ENCODE measurements around the gene CENPF. TPM values are rescaled to one million over a fixed set of nuclear protein-coding genes. Genes with fewer than 3 reads are reported as not detected.
A peak's percentile ranks its signal among the peaks of the same experiment; 100 is the strongest.

CENPF gene
- total and polyA plus RNA-seq, 3 experiments from 2014 or later = 0.77 to 45.5 (median 44.2) TPM

DNA sequence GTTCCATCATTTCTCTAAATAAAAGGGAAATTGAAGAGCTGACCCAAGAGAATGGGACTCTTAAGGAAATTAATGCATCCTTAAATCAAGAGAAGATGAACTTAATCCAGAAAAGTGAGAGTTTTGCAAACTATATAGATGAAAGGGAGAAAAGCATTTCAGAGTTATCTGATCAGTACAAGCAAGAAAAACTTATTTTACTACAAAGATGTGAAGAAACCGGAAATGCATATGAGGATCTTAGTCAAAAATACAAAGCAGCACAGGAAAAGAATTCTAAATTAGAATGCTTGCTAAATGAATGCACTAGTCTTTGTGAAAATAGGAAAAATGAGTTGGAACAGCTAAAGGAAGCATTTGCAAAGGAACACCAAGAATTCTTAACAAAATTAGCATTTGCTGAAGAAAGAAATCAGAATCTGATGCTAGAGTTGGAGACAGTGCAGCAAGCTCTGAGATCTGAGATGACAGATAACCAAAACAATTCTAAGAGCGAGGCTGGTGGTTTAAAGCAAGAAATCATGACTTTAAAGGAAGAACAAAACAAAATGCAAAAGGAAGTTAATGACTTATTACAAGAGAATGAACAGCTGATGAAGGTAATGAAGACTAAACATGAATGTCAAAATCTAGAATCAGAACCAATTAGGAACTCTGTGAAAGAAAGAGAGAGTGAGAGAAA, 38.4 kb downstream of the CENPF start:
- no peaks in the 10 kb centered on the region for H3K36me3 Mint-ChIP-seq

DNA sequence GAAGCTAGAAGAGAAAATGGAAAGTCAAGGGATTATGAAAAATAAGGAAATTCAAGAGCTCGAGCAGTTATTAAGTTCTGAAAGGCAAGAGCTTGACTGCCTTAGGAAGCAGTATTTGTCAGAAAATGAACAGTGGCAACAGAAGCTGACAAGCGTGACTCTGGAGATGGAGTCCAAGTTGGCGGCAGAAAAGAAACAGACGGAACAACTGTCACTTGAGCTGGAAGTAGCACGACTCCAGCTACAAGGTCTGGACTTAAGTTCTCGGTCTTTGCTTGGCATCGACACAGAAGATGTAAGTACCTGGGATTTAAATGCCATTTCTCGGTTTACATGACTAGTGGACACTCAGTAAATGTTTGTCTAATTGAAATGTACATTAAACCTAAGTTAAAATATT, 40.0 kb downstream of the CENPF start:
- H3K36me3 Mint-ChIP-seq = no peaks in the 10 kb centered on the region
- ChIA-PET CTCF (no interaction called here), POLR2A (no interaction called here)
- Histone ChIP-seq H3K9me3 (ENCODE audit: low read length) (peaks cover 5% of the 10 kb centered on the region), H3K4me1 (ENCODE audit: insufficient read depth, low read length) (peaks cover 43% of the 10 kb centered on the region), H3K27ac (ENCODE audit: low read depth, low read length) (no peak overlapping the region), H3K4me3 (ENCODE audit: low read length) (no peak overlapping the region), H3K36me3 (ENCODE audit: insufficient read depth, low read length) (no peaks in the 10 kb centered on the region), H3K27me3 (ENCODE audit: insufficient read depth, low read length, poor library complexity, severe bottlenecking) (no peaks in the 10 kb centered on the region)
- H3K27ac Mint-ChIP-seq = no peak overlapping the region
- H3K27me3 Mint-ChIP-seq = no peaks in the 10 kb centered on the region
- H3K4me1 Mint-ChIP-seq = peaks cover 7 to 14% (median 12%) of the 10 kb centered on the region in 3 donors
- H3K9me3 Mint-ChIP-seq = no peaks in the 10 kb centered on the region
- DNase-seq = no peak
- H3K4me3 Mint-ChIP-seq = no peak overlapping the region

More for the DNA sequence above, 38.4 kb downstream of the CENPF start:
- H3K9me3 Mint-ChIP-seq = no peaks in the 10 kb centered on the region
- peak overlapping the region; percentile 19 for H3K4me3 ChIP-seq (ENCODE audit: low read length)
- H3K4me1 ChIP-seq (ENCODE audit: insufficient read depth, low read length) = peaks cover 51% of the 10 kb centered on the region
- ChIA-PET CTCF (no interaction called here), POLR2A (no interaction called here)
- no peak overlapping the region for H3K4me3 Mint-ChIP-seq
- H3K36me3 ChIP-seq (ENCODE audit: insufficient read depth, low read length) = no peaks in the 10 kb centered on the region
- DNase-seq = peak in 1 of 5 donors; percentile 13
- H3K27me3 ChIP-seq (ENCODE audit: insufficient read depth, low read length, poor library complexity, severe bottlenecking) = no peaks in the 10 kb centered on the region
- no peaks in the 10 kb centered on the region for H3K27me3 Mint-ChIP-seq
- H3K27ac Mint-ChIP-seq = no peak overlapping the region
- no peak overlapping the region for H3K27ac ChIP-seq (ENCODE audit: low read depth, low read length)
- peaks cover 13 to 22% (median 18%) of the 10 kb centered on the region in 3 donors for H3K4me1 Mint-ChIP-seq
- peaks cover 5% of the 10 kb centered on the region for H3K9me3 ChIP-seq (ENCODE audit: low read length)

DNA sequence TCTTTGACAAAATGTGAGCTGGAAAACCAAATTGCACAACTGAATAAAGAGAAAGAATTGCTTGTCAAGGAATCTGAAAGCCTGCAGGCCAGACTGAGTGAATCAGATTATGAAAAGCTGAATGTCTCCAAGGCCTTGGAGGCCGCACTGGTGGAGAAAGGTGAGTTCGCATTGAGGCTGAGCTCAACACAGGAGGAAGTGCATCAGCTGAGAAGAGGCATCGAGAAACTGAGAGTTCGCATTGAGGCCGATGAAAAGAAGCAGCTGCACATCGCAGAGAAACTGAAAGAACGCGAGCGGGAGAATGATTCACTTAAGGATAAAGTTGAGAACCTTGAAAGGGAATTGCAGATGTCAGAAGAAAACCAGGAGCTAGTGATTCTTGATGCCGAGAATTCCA, 42.7 kb downstream of the CENPF start:
- Histone ChIP-seq H3K27ac (ENCODE audit: low read depth, low read length) (no peak overlapping the region), H3K36me3 (ENCODE audit: insufficient read depth, low read length) (no peaks in the 10 kb centered on the region), H3K27me3 (ENCODE audit: insufficient read depth, low read length, poor library complexity, severe bottlenecking) (no peaks in the 10 kb centered on the region), H3K9me3 (ENCODE audit: low read length) (peaks cover 5% of the 10 kb centered on the region), H3K4me3 (ENCODE audit: low read length) (no peak overlapping the region), H3K4me1 (ENCODE audit: insufficient read depth, low read length) (peaks cover 17% of the 10 kb centered on the region)
- ChIA-PET CTCF (interaction anchor here (0.6 kb wide), 1 partner anchor 313 kb away, joined by 3 read pairs; no protein-coding TSS in a partner anchor), POLR2A (no interaction called here)
- H3K4me1 Mint-ChIP-seq = peaks cover 0 to 10% (median 0%) of the 10 kb centered on the region in 3 donors
- H3K27me3 Mint-ChIP-seq = no peaks in the 10 kb centered on the region
- H3K27ac Mint-ChIP-seq = peak overlapping the region in 1 of 8 donors; percentile 41
- H3K9me3 Mint-ChIP-seq = no peaks in the 10 kb centered on the region
- H3K4me3 Mint-ChIP-seq = no peak overlapping the region
- no peak for DNase-seq
- H3K36me3 Mint-ChIP-seq = no peaks in the 10 kb centered on the region

DNA sequence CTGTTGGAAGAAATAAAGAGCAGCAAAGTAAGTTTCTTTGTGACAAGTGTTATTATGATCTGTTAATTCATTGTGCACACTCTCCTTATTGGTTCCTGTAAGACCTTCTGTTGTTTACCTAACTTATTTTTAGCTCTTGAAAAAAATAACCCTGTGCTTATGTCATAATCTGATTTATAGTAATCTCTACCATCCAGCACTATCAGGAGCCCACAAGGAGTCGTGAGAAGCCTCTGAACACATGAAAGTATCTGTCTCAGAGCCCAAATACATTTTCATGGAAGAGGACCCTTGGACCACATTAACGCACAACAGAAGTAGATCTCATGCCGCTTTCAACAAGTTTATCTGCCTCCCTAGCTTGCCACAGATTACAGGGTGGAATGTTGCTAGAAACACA, 45.8 kb downstream of the CENPF start:
- CTCF ChIA-PET = interaction anchor here (1.0 kb wide), 1 partner anchor 11 kb away, joined by 5 read pairs; no protein-coding TSS in a partner anchor
- H3K27ac Mint-ChIP-seq = peak overlapping the region in 1 of 8 donors; percentile 3
- Histone ChIP-seq H3K4me3 (ENCODE audit: low read length) (no peak overlapping the region), H3K27me3 (ENCODE audit: insufficient read depth, low read length, poor library complexity, severe bottlenecking) (no peaks in the 10 kb centered on the region), H3K9me3 (ENCODE audit: low read length) (peaks cover 5% of the 10 kb centered on the region), H3K36me3 (ENCODE audit: insufficient read depth, low read length) (no peaks in the 10 kb centered on the region), H3K27ac (ENCODE audit: low read depth, low read length) (no peak overlapping the region), H3K4me1 (ENCODE audit: insufficient read depth, low read length) (no peaks in the 10 kb centered on the region)
- no peaks in the 10 kb centered on the region for H3K9me3 Mint-ChIP-seq
- POLR2A ChIA-PET = no interaction called here
- H3K36me3 Mint-ChIP-seq = peaks cover 0 to 2% (median 0%) of the 10 kb centered on the region in 3 donors
- no peak overlapping the region for H3K4me3 Mint-ChIP-seq
- H3K4me1 Mint-ChIP-seq = peaks cover 0 to 10% (median 0%) of the 10 kb centered on the region in 3 donors
- no peak for DNase-seq
- no peaks in the 10 kb centered on the region for H3K27me3 Mint-ChIP-seq

DNA sequence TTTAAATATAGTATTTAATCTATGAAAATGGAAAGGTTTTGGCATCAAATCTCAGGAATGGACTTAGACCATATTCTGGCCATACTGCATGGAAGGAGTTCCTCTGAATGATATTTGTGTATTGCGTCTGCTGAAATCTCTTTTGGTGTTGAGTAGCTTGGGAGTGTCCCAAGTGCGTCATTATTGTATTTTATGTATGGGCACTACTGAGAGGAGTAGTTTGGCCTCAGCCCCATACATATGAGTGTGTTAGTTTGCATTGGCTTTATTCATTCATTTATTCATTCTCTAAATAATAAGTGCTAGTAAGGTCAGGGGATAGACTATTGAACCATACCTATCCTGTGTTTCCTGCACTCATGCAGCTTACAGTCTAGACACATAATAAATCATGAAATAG, 46.6 kb downstream of the CENPF start:
- Histone ChIP-seq H3K4me3 (ENCODE audit: low read length) (no peak overlapping the region), H3K27me3 (ENCODE audit: insufficient read depth, low read length, poor library complexity, severe bottlenecking) (no peaks in the 10 kb centered on the region), H3K27ac (ENCODE audit: low read depth, low read length) (no peak overlapping the region), H3K9me3 (ENCODE audit: low read length) (peaks cover 5% of the 10 kb centered on the region), H3K4me1 (ENCODE audit: insufficient read depth, low read length) (no peaks in the 10 kb centered on the region), H3K36me3 (ENCODE audit: insufficient read depth, low read length) (no peaks in the 10 kb centered on the region)
- CTCF ChIA-PET = no interaction called here
- Mint-ChIP-seq H3K4me1 (peaks cover 0 to 10% (median 0%) of the 10 kb centered on the region in 3 donors), H3K9me3 (no peaks in the 10 kb centered on the region), H3K27me3 (no peaks in the 10 kb centered on the region), H3K27ac (no peak overlapping the region), H3K4me3 (no peak overlapping the region), H3K36me3 (peaks cover 0 to 2% (median 0%) of the 10 kb centered on the region in 3 donors)
- no peak for DNase-seq
- POLR2A ChIA-PET = no interaction called here

DNA sequence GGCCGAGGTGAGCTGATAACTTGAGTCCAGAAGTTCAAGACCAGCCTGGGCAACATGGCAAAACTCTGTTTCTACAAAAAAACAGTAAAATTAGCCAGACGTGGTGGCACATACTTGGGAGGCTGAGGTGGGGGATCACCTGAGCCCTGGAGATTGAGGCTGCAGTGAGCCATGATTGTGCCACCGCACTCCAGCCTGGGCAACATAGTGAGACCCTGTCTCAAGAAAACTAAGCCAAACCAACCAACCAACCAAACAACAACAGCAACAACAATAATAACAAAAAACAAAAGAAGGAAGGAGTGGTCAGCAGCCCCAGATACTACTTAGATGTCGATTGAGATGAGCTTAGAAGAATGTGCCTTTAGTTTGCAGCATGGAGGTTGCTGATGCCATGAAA, 47.7 kb downstream of the CENPF start:
- no peaks in the 10 kb centered on the region for H3K27me3 Mint-ChIP-seq
- no peak overlapping the region for H3K27ac Mint-ChIP-seq
- CTCF ChIA-PET = no interaction called here
- Histone ChIP-seq H3K4me1 (ENCODE audit: insufficient read depth, low read length) (no peaks in the 10 kb centered on the region), H3K27ac (ENCODE audit: low read depth, low read length) (no peak overlapping the region), H3K4me3 (ENCODE audit: low read length) (no peak overlapping the region), H3K27me3 (ENCODE audit: insufficient read depth, low read length, poor library complexity, severe bottlenecking) (no peaks in the 10 kb centered on the region), H3K36me3 (ENCODE audit: insufficient read depth, low read length) (no peaks in the 10 kb centered on the region), H3K9me3 (ENCODE audit: low read length) (no peaks in the 10 kb centered on the region)
- H3K4me1 Mint-ChIP-seq = peaks cover 0 to 10% (median 0%) of the 10 kb centered on the region in 3 donors
- peaks cover 0 to 3% (median 0%) of the 10 kb centered on the region in 3 donors for H3K36me3 Mint-ChIP-seq
- DNase-seq = no peak
- H3K4me3 Mint-ChIP-seq = no peak overlapping the region
- POLR2A ChIA-PET = no interaction called here
- H3K9me3 Mint-ChIP-seq = no peaks in the 10 kb centered on the region

DNA sequence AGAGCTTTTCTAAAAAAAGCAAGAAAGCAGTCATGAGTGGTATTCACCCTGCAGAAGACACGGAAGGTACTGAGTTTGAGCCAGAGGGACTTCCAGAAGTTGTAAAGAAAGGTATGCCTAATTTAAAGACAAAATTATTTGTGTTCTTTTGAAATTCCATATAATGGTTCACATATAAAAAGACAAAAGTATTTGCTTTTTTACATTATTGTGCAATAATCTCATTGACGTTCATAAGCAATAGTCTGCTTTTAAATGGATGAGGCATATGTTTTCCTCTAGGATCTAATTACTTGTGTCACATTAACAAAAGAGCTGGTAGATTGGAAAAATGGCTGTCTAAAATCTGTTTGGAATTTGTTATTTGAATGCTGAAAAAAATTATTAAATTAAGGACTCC, 54.3 kb downstream of the CENPF start:
- H3K36me3 ChIP-seq (ENCODE audit: insufficient read depth, low read length) = no peaks in the 10 kb centered on the region
- H3K4me3 ChIP-seq (ENCODE audit: low read length) = no peak overlapping the region
- H3K4me1 Mint-ChIP-seq = no peaks in the 10 kb centered on the region
- no peak overlapping the region for H3K27ac ChIP-seq (ENCODE audit: low read depth, low read length)
- no peaks in the 10 kb centered on the region for H3K27me3 ChIP-seq (ENCODE audit: insufficient read depth, low read length, poor library complexity, severe bottlenecking)
- H3K27ac Mint-ChIP-seq = peak overlapping the region in 1 of 8 donors; percentile 24
- H3K27me3 Mint-ChIP-seq = no peaks in the 10 kb centered on the region
- peaks cover 0 to 4% (median 0%) of the 10 kb centered on the region in 3 donors for H3K36me3 Mint-ChIP-seq
- no peaks in the 10 kb centered on the region for H3K9me3 Mint-ChIP-seq
- H3K4me3 Mint-ChIP-seq = no peak overlapping the region
- no peaks in the 10 kb centered on the region for H3K4me1 ChIP-seq (ENCODE audit: insufficient read depth, low read length)
- no peak for DNase-seq
- H3K9me3 ChIP-seq (ENCODE audit: low read length) = no peaks in the 10 kb centered on the region
- POLR2A ChIA-PET = no interaction called here
- CTCF ChIA-PET = no interaction called here

DNA sequence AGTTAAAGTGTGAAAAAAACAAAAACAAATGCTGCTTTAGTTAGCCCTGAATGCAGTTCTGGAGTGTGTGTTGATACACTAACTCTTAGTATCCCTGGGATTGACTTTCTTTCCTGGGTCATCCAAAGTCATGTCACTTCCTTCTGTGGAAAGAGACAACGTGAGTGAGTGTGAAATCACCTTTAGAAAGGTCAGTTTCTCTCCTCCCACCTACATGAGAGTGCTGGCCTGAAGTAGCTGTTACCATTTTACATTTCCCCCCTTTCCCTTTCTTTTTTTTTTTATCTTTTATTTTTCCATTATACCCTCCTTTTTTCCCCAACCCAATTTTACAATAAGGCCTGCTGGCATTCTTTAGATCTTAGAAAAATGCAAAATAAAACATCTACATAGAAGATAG, 55.2 kb downstream of the CENPF start:
- DNase-seq = no peak
- Histone ChIP-seq H3K36me3 (ENCODE audit: insufficient read depth, low read length) (no peaks in the 10 kb centered on the region), H3K9me3 (ENCODE audit: low read length) (no peaks in the 10 kb centered on the region), H3K4me3 (ENCODE audit: low read length) (no peak overlapping the region), H3K4me1 (ENCODE audit: insufficient read depth, low read length) (no peaks in the 10 kb centered on the region), H3K27ac (ENCODE audit: low read depth, low read length) (no peak overlapping the region), H3K27me3 (ENCODE audit: insufficient read depth, low read length, poor library complexity, severe bottlenecking) (no peaks in the 10 kb centered on the region)
- Mint-ChIP-seq H3K36me3 (peaks cover 0 to 4% (median 0%) of the 10 kb centered on the region in 3 donors), H3K9me3 (no peaks in the 10 kb centered on the region), H3K27me3 (no peaks in the 10 kb centered on the region), H3K4me3 (no peak overlapping the region), H3K4me1 (no peaks in the 10 kb centered on the region), H3K27ac (peak overlapping the region in 1 of 8 donors; percentile 46)
- POLR2A ChIA-PET = no interaction called here
- CTCF ChIA-PET = no interaction called here
